Activated naive CD4-positive, alpha-beta T cell treated with anti-CD3 and anti-CD28 coated beads, Interleukin-2, amount 50 U/mL, for 72 hours (primary cell): ENCODE results near the gene CCDC88B. TPM values are rescaled to one million over a fixed set of nuclear protein-coding genes. Genes with fewer than 3 reads are reported as not detected.

Experiments
- ATAC-seq, 2 donors: fragments of 150-1000 bp; cut with Tn5 transposase; 2 replicates each; pipeline ENCODE4 v1.10.0; 2021; ENCODE audit warnings: mild to moderate bottlenecking in 2 of 2, moderate library complexity in 2 of 2
- DNase-seq, 2 donors: peaks; one replicate each; pipeline ENCODE4 v3.0.0; 2021 to 2022; ENCODE audit warnings: low spot score in 2 of 2
- H3K27ac Mint-ChIP-seq, 2 donors: one replicate each; pipeline ENCODE4 v1.8.0; 2022; ENCODE audit warnings: mild to moderate bottlenecking in 2 of 2, mixed read lengths in 2 of 2
- H3K36me3 Mint-ChIP-seq, 2 donors: one replicate each; pipeline ENCODE4 v1.8.0; 2022; ENCODE audit warnings: mixed read lengths in 2 of 2
- H3K9me3 Mint-ChIP-seq, 2 donors: one replicate each; pipeline ENCODE4 v1.8.0; 2022; ENCODE audit warnings: mixed read lengths in 2 of 2
- total RNA-seq, 2 donors: library from RNA; stranded (reverse); gene quantifications; one replicate each; pipeline ENCODE4 v1.2.3, GENCODE V29; 2022

The CCDC88B gene
- total RNA-seq, 2 donors from 2014 or later: 75.0 to 103 TPM

DNA sequence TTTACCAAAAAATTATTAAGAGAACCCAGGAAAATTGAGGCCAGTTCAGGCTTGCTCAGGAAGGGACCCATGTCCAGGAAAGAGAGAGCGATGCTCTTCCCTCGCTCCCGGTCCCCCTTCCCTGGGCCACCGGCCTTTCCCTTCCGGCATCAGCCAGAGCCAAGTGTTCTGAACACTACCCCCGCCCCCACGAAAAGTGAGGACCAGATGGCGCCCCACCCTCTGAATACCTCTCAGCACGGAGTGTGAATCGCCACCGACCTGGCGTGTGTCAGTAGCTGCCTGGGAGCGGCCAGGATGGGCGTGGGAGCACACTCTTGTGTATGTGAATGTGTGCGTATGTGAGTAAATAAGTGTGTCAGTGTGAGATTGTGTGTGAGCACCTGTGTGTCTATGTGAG lies 39.2 kb downstream of the CCDC88B start:
- Mint-ChIP-seq H3K27ac (no peak overlapping the region), H3K36me3 (no peaks in the 10 kb centered on the region), H3K9me3 (no peaks in the 10 kb centered on the region)
- no peak for DNase-seq
- ATAC-seq: no peak

DNA sequence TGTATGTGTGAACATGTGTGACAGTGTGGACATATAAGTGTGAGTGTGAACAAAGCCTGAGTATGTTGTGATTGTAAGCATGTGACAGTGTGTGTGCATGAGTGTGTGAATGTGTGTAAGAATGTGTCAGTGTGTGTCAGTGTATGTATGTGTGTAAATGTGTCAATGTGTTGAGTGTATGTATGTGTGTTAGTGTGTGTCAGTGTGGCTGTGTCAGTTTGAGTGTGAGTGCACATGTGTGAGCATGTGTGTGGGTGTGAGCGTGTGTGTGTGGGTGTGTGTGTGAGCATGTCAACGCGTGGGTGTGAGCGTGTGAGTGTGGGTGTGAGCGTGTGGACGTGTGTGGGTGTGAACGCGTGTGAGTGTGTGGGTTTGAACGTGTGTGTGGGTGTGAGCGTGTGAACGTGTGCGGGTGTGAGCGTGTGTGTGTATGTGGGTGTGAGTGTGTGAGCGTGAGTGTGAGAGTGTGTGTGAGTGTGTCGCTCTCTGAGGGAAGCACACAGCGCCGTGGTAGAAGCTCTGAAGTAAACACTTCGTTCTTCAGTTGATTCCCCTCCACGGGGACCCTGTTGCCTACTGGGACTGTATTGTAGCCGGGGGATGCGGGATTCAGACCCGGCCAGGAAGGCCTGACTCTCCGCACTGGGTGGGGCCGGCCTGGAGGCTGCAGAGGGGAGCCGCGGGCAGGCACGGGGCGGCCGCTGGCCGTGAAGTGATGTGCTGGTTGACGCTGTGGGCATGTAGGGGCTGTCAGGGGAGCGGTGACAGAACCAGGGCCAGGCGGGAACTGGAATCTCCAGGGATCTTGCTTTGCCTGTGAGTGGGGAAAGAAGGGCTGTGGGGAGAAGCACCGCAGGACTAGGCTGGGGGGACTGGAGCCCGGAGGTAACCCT lies 40.1 kb downstream of the CCDC88B start:
- ATAC-seq (no peak), DNase-seq (no peak)
- no peaks in the 10 kb centered on the region for H3K36me3 Mint-ChIP-seq
- no peak overlapping the region for H3K27ac Mint-ChIP-seq
- no peaks in the 10 kb centered on the region for H3K9me3 Mint-ChIP-seq

DNA sequence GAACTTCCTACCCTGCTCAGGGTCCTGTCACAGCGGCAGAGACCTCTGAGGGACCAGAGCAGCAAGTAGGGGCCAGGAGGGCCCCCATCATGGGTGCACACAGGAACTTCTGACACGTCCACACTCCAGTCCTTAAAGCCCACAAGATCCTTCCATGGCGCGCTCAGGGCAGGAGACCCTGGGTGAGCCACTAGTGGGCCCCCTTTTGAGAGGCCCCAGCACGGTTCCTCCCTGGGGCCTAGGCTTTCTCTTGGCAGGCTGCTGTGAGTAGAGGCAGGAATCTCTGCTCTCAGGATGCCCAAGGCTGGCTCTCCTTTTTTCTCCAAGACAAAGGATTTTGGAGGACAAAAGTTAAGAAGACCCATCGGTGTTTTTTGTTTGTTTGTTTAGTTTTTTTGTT lies 41.3 kb downstream of the CCDC88B start:
- H3K9me3 Mint-ChIP-seq: no peaks in the 10 kb centered on the region
- H3K36me3 Mint-ChIP-seq: no peaks in the 10 kb centered on the region
- ATAC-seq: no peak
- no peak for DNase-seq
- H3K27ac Mint-ChIP-seq: no peak overlapping the region

DNA sequence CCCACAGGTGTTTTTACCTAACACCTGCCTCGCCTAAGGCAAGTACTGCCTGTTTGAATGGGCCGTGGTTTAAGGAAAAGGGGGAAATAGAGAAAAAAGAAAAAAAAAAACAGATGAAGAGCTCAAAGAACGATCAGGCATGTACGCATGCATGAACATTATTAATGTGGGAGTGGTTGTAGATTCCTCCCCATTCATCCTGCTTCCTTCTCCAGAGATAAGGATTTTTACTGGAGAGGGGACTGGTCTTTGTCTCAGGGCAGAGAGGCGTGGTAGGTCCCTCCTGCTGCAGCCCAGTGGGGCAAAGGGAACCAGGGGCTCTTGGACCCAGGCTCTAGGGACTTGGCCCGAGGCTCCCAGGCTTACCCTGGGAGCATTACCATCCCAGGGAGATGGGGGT lies 42.0 kb downstream of the CCDC88B start:
- H3K9me3 Mint-ChIP-seq: no peaks in the 10 kb centered on the region
- no peaks in the 10 kb centered on the region for H3K36me3 Mint-ChIP-seq
- DNase-seq (no peak), ATAC-seq (no peak)
- H3K27ac Mint-ChIP-seq: no peak overlapping the region

DNA sequence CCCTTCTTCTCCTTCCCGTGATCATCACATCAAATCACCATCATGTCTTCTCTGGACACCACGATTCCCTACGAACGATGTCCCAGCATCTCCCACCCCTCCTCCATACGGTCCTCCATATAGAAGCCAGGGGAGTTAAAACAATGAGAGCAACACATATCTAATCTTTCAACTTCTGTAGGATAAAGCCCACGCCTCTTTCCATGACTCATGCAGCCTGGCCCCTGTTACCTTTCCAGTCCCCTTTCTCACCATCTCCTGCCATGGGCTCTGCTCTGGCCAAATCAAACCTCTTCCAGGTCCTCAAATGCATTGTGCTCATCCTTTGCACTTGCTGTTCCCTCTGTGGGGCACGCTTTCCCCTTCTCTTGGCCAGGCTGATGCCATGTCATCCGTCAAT lies 42.6 kb downstream of the CCDC88B start:
- Mint-ChIP-seq H3K36me3 (no peaks in the 10 kb centered on the region), H3K9me3 (no peaks in the 10 kb centered on the region), H3K27ac (no peak overlapping the region)
- ATAC-seq (no peak), DNase-seq (no peak)

DNA sequence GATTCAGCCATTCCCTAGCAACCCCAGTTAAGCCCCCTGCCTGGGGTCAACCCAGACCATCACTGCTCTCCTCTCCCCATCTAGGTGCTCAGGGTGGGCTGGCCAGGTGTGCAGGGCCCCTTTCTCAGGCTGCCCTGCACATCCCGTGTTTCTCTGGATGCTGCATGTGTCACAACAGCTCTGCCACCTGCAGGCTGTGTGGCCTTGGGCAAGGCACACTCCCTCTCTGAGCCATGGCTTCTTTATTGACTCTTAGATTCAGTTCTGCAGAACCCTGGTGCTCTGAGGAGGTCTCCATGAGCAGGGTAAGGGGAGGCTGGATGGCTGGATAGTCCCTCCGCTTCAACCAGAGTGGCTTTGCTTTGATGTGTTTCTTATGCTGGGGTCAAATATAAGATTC lies 43.6 kb downstream of the CCDC88B start:
- DNase-seq (no peak), ATAC-seq (no peak)
- H3K27ac Mint-ChIP-seq: no peak overlapping the region

DNA sequence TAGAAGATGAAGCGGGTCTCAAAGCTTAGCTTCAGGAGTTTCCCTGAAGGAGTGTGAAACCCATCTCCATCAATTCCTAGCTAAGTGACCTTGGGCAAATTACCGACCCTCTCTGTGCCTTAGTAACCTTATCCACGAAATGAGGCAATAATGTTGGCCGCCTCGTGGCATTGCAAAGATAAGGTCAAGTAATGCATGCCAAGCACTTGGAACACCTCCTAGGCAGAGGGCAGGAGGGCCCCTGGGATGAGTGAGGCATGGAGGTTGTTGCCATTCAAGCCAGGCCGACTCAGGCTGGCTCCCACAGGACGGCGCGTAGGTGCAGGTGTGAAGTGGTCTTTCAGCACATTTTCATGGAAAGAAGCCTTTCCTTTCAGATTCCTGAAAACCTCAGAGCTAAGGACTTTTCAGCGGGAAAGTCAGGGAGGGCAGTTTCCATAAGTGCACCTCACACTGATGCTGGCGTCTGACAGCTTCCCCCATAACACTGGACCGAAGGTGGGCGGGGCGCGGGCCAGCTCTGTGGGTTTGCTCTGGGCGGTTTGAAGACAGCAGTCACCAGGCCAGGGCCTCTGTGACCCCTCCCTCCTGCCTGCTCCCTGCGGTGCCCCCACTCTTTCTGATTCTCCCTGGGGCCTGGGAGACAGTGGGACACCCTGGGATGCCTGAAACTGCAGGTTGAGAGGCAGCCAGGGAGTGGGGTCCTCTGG lies 44.2 kb downstream of the CCDC88B start:
- Mint-ChIP-seq H3K27ac (no peak overlapping the region), H3K9me3 (peaks cover 0 to 5% of the 10 kb centered on the region in 2 donors), H3K36me3 (no peaks in the 10 kb centered on the region)
- DNase-seq (no peak), ATAC-seq (no peak)

More for the DNA sequence above, 43.6 kb downstream of the CCDC88B start:
- no peaks in the 10 kb centered on the region for H3K36me3 Mint-ChIP-seq
- H3K9me3 Mint-ChIP-seq: peaks cover 0 to 3% of the 10 kb centered on the region in 2 donors

DNA sequence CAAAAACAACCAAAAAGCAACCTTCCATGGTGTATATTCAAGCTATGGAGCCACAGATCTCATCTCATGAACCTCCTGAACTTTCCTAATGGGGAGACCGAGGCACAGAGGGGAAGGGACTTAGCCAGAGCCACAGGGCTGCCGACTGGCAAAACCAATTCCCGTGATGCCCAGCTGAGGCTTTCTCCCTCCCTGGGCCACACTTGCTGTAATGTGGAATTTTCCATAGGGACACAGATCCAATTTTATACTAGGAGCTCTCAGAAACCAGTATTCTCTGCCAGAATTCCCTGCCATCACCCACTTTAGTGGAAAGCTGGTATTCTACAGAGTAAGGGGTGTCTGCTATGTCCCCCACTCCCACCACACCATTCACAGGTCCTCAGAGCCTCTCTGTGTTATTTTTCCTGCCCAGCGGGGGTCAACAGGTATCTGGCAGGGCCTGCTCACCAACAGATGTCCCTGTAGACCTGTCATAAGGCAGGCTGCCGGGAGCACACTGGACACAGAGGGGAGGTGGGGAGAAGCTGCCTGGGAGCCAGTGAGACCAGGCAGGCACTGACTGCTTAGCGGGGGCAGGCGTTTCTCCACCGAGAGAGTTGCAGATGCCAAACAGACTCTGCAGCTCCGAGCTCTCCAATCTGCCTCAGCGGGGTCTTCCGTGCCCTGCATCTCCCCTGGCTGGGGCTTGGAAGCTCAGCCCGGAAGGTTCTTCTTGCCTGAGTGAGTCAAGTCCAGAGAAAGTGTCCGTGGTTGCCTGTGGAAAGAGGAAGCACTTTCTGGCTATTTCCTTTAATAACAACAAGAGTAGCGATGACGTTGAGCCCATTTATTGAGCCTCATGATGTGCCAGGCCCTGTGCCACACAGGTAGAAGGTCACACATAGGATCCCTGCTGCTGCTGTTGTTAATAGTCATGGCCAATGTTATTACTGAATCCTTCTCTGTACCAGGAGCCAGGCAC lies 45.3 kb downstream of the CCDC88B start:
- H3K36me3 Mint-ChIP-seq: peaks cover 0 to 9% of the 10 kb centered on the region in 2 donors
- peaks cover 0 to 15% of the 10 kb centered on the region in 2 donors for H3K9me3 Mint-ChIP-seq
- H3K27ac Mint-ChIP-seq: no peak overlapping the region
- DNase-seq: no peak
- no peak for ATAC-seq

DNA sequence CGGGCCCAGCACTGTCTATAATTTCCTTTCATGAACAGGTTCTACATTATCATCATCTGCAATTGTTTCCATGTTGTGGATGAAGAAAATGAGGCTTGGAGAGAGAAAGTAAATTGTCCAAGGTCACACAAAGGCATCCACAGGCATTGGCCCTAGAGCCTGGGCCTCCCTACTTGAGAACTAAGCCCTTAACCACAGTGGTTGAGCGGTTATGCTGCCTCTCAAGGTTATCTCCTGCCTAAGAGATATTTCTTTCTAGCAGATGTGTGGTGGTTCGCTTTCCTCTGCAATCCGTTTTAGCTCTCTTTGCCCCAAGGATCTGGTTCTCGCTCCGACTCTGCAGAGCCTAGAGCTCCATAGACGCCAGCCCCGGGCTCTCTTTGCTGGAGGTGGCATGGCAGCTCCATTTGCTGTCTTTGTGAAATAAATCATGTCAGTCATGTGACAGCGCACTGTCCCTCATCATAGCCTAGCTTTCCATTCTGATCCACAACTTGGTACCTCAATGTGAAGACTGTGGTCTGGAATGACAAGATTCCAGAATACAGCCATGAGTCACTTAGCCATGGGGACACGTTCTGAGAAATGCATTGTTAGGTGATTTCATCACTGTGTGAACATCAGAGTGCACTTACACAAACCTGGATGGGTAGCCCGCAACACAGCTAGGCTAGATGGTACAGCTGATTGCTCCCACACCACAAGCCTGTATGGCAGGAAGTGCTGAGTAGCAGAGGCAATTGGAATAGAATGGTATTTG lies 46.1 kb downstream of the CCDC88B start:
- ATAC-seq (peak in 1 of 2 donors; percentile 44), DNase-seq (no peak)
- Mint-ChIP-seq H3K9me3 (peaks cover 0 to 18% of the 10 kb centered on the region in 2 donors), H3K36me3 (peaks cover 0 to 14% of the 10 kb centered on the region in 2 donors), H3K27ac (no peak overlapping the region)

DNA sequence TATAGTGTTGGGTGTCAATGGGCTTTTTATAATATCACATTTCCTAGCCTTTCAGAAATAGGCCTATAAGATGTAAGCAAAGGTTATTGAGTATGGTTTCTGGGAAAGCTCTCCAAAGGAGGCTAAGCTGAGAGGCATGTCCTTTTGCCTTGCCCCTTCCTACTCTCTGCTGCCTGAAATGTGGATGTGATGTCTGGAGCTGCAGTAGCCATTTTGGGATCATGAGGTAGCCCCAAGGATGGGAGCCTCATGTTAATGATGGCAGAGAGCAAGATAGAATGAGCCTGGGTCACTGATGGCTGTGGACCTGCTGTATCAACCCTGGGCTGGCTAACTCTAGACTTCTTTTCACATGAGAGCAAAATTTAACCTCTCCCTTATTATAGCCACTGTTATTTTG lies 47.9 kb downstream of the CCDC88B start:
- Mint-ChIP-seq H3K36me3 (peaks cover 0 to 14% of the 10 kb centered on the region in 2 donors), H3K9me3 (peaks cover 0 to 18% of the 10 kb centered on the region in 2 donors), H3K27ac (no peak overlapping the region)
- ATAC-seq: no peak
- DNase-seq: no peak

DNA sequence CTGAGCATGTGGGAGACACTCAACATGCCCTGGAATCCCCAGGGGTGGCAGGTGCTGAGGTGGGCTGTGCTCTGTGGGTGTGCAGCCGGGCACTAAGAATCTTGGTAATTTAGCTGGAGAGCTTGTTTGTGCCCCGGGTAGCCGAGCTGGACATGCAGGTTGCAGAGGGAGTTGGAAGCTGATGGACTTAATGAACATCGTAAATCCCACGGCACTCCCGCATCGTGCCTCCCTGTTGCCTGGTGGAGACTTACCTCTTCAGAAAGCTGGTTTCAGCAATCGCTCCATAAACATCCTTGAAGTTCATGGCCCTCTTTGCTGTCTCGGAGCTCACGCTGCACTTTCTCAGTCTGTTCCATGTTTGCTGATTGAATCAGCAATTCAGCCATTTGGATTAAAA lies 48.9 kb downstream of the CCDC88B start:
- peaks cover 0 to 18% of the 10 kb centered on the region in 2 donors for H3K9me3 Mint-ChIP-seq
- DNase-seq (no peak), ATAC-seq (no peak)
- peaks cover 0 to 14% of the 10 kb centered on the region in 2 donors for H3K36me3 Mint-ChIP-seq
- H3K27ac Mint-ChIP-seq: no peak overlapping the region

DNA sequence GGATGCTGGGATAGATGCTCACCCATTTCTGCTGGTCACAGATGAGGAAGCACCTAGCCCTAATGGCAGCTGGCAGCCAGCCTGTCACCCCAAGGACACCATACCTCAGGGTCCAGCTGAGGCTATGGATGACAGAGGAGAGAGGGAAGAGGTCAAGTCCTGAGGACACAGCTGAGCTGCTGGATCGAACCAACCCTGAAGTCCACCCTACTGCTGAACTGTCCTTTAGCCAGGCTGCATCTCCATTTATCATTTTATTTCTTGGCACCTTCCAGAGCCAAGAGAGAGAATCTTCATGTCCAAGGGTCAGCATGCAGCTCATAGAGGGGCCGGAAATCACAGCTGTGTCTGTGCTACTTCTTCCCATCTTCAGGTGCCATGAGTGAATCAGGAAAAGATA lies 49.8 kb downstream of the CCDC88B start:
- Mint-ChIP-seq H3K9me3 (peaks cover 0 to 18% of the 10 kb centered on the region in 2 donors), H3K27ac (no peak overlapping the region), H3K36me3 (peaks cover 0 to 14% of the 10 kb centered on the region in 2 donors)
- ATAC-seq (no peak), DNase-seq (no peak)

DNA sequence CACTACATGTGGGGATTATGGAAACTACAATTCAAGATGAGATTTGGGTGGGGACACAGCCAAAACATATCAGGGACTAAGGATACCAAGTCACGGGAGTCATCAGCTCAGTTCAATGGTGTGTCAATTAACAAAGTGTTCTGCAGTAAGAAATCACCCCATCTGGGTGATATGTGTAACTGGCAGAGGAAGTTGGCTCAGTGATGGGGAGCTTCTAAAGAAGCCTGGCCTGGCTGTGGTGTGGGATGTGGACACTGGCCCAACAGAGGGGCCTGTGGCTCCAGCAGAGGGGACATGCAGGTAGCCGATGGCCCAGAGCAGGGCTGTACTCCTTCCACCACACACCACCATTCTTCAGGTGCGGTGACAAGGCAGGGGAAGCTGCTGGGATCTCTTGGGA lies 50.6 kb downstream of the CCDC88B start:
- DNase-seq: no peak
- ATAC-seq: no peak
- Mint-ChIP-seq H3K9me3 (peaks cover 0 to 18% of the 10 kb centered on the region in 2 donors), H3K27ac (no peak overlapping the region), H3K36me3 (peaks cover 0 to 14% of the 10 kb centered on the region in 2 donors)

DNA sequence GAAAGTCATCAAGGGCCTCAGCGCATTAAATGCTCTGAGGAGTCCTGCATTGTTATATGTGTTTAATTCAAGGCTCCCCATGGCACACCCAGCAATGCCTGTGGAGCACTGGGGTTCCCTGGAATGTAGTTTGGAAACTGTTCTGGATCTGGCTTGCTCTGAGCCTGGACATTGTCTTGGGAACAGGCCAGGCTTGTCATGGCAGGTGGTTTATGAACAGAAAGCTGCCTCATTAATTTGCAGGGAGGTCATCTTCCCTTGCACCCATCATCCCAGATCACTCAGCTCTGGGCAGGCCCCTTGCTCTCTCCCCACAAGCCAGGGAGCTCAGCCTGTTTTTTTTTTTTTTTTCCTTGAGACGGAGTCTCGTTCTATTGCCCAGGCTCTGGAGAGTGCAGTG lies 51.8 kb downstream of the CCDC88B start:
- H3K36me3 Mint-ChIP-seq: peaks cover 0 to 14% of the 10 kb centered on the region in 2 donors
- DNase-seq (no peak), ATAC-seq (no peak)
- H3K9me3 Mint-ChIP-seq: peaks cover 0 to 18% of the 10 kb centered on the region in 2 donors
- H3K27ac Mint-ChIP-seq: no peak overlapping the region

DNA sequence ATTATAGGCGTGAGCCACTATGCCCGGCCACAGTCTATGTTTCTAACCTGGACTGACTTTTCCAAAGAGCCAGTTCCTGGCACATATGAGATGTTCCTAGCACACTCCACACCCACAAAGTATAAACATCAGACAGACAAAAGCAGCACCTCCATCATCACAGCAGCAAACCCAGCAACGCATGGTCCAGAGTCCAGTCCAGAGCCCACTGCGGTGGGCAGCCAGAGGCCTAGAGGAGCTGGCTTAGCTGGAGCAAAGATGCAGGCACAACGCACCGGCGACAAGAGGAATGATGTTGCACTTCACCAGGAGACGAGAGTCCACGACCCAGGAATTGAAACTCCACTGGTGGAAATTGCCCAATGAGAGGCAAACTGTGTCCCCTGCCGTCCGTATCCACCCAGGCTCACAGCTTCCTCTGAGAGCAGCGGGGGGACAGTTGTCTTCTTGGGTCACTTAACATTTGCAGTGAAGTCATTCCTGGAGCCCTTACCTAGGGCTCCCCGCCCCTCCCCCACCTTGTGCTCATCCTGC lies 55.6 kb downstream of the CCDC88B start:
- DNase-seq (no peak), ATAC-seq (no peak)
- H3K27ac Mint-ChIP-seq: no peak overlapping the region
- H3K36me3 Mint-ChIP-seq: peaks cover 0 to 1% of the 10 kb centered on the region in 2 donors
- no peaks in the 10 kb centered on the region for H3K9me3 Mint-ChIP-seq
